Measurements from ENCODE around the gene HSD17B4. TPM values are rescaled to one million over a fixed set of nuclear protein-coding genes. Genes with fewer than 3 reads are reported as not detected.
"Not testable (repeated sequence)": the region's sequence is repeated elsewhere in the genome, so short reads cannot be mapped to it uniquely, and the experiment has no call there.

HSD17B4 gene
- polyA plus RNA-seq, 3 donors from 2014 or later: 52.6 to 108 (median 57.1) TPM

- H3K4me3 Mint-ChIP-seq: no peak overlapping the region
- H3K27ac Mint-ChIP-seq: no peak overlapping the region
- H3K36me3 Mint-ChIP-seq: peaks cover 31 to 57% (median 32%) of the 10 kb centered on the region in 3 donors
- DNase-seq: no peak
- H3K9me3 Mint-ChIP-seq: no peaks in the 10 kb centered on the region
- H3K27me3 Mint-ChIP-seq (ENCODE audit: low read depth in 3 of 3): no peaks in the 10 kb centered on the region
- H3K4me1 Mint-ChIP-seq: peaks cover 0 to 2% of the 10 kb centered on the region in 2 donors
These were observed 24.0 kb downstream of the HSD17B4 start for GRCh38 chr5:119476341-119476740.

DNA sequence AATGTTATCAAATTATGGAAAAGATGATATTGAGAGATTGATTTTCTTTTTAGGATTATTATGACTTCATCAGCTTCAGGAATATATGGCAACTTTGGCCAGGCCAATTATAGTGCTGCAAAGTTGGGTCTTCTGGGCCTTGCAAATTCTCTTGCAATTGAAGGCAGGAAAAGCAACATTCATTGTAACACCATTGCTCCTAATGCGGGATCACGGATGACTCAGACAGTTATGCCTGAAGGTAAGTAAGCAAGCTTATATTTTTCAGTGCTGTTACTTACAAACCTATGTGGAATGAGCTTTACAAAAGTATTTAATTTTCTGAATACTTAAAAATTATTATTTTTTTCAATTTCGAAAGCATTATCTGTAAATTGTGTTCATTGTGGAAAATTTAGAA is 26.5 kb downstream of the HSD17B4 start:
- no peak overlapping the region for H3K4me3 Mint-ChIP-seq
- no peak for DNase-seq
- no peak overlapping the region for H3K27ac Mint-ChIP-seq
- no peaks in the 10 kb centered on the region for H3K9me3 Mint-ChIP-seq
- no peaks in the 10 kb centered on the region for H3K27me3 Mint-ChIP-seq (ENCODE audit: low read depth in 3 of 3)
- no peaks in the 10 kb centered on the region for H3K4me1 Mint-ChIP-seq
- peaks cover 33 to 62% (median 46%) of the 10 kb centered on the region in 3 donors for H3K36me3 Mint-ChIP-seq

GRCh38 chr5:119480629-119481028 is 28.3 kb downstream of the HSD17B4 start:
- H3K4me3 Mint-ChIP-seq; H3K27me3 Mint-ChIP-seq (ENCODE audit: low read depth in 3 of 3); H3K4me1 Mint-ChIP-seq; H3K9me3 Mint-ChIP-seq; H3K27ac Mint-ChIP-seq; DNase-seq: not testable (repeated sequence)
- H3K36me3 Mint-ChIP-seq: peaks cover 34 to 62% (median 51%) of the 10 kb centered on the region in 3 donors

- no peak for DNase-seq
- Mint-ChIP-seq H3K4me3 (no peak overlapping the region), H3K27me3 (ENCODE audit: low read depth in 3 of 3) (no peaks in the 10 kb centered on the region), H3K27ac (no peak overlapping the region), H3K4me1 (no peaks in the 10 kb centered on the region), H3K9me3 (no peaks in the 10 kb centered on the region), H3K36me3 (peaks cover 31 to 44% (median 40%) of the 10 kb centered on the region in 3 donors)
These were observed 30.9 kb downstream of the HSD17B4 start for GRCh38 chr5:119483155-119483554.

- H3K4me3 Mint-ChIP-seq: no peak overlapping the region
- no peak for DNase-seq
- no peaks in the 10 kb centered on the region for H3K4me1 Mint-ChIP-seq
- no peak overlapping the region for H3K27ac Mint-ChIP-seq
- no peaks in the 10 kb centered on the region for H3K9me3 Mint-ChIP-seq
- peaks cover 29 to 37% (median 29%) of the 10 kb centered on the region in 3 donors for H3K36me3 Mint-ChIP-seq
- no peaks in the 10 kb centered on the region for H3K27me3 Mint-ChIP-seq (ENCODE audit: low read depth in 3 of 3)
These were observed 32.6 kb downstream of the HSD17B4 start for GRCh38 chr5:119484884-119485283.

DNA sequence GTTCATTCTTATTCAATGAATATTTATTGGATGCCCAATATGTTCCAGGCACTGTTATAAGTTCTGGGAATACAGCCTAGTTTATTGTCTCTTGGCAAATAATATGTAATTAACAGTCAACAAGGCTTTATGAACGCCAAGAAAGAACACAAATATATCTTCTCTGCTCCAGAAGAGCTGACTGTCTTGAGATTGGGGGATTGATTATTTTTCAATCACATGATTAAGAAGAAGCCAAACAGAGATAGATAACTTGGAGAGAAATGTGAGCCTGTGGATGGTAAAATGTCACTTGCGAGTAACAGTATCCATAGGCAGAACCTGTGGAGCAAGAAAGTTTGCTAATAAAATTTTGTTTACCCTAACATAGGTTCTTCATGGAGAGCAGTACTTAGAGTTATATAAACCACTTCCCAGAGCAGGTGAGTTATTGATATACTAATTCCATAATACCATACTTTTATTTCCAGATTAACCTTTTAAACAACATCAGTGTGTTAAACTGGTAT is 49.4 kb downstream of the HSD17B4 start:
- Mint-ChIP-seq H3K4me1 (no peaks in the 10 kb centered on the region), H3K27ac (no peak overlapping the region), H3K4me3 (no peak overlapping the region), H3K36me3 (peaks cover 28 to 50% (median 41%) of the 10 kb centered on the region in 3 donors), H3K27me3 (ENCODE audit: low read depth in 3 of 3) (no peaks in the 10 kb centered on the region), H3K9me3 (peaks cover 0 to 15% (median 6%) of the 10 kb centered on the region in 6 donors)
- DNase-seq: no peak

- H3K4me1 Mint-ChIP-seq; H3K4me3 Mint-ChIP-seq; H3K27me3 Mint-ChIP-seq (ENCODE audit: low read depth in 3 of 3); DNase-seq; H3K27ac Mint-ChIP-seq: not testable (repeated sequence)
- peaks cover 43 to 59% (median 50%) of the 10 kb centered on the region in 3 donors for H3K36me3 Mint-ChIP-seq
- H3K9me3 Mint-ChIP-seq: peaks cover 0 to 15% (median 6%) of the 10 kb centered on the region in 6 donors
These were observed 51.6 kb downstream of the HSD17B4 start for GRCh38 chr5:119503939-119504338.

DNA sequence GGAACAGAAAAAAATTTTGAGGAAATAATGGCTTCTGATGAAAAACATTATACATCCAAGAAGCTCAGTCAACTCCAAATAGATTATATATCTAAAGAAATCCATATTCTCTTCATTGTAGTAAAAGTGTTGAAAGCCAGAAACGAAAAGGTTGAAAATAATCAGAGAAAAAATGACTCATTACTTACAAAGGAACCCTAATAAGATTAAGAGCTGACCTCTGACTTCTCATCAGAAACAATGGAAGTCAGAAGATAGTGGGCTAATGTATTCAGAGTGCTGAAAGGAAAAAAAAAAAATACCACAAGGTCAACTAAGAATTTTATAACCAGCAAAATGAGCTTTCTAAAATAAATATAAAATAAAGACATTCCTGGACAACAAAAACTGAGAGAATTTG is 60.0 kb downstream of the HSD17B4 start:
- Mint-ChIP-seq H3K4me3 (no peak overlapping the region), H3K27ac (no peak overlapping the region), H3K9me3 (peaks cover 0 to 2% (median 0%) of the 10 kb centered on the region in 6 donors), H3K27me3 (ENCODE audit: low read depth in 3 of 3) (no peaks in the 10 kb centered on the region), H3K36me3 (peaks cover 55 to 66% (median 61%) of the 10 kb centered on the region in 3 donors), H3K4me1 (no peaks in the 10 kb centered on the region)
- no peak for DNase-seq

GRCh38 chr5:119515192-119515591 is 62.9 kb downstream of the HSD17B4 start:
- H3K4me1 Mint-ChIP-seq: no peaks in the 10 kb centered on the region
- H3K4me3 Mint-ChIP-seq: no peak overlapping the region
- no peak overlapping the region for H3K27ac Mint-ChIP-seq
- no peak for DNase-seq
- peaks cover 0 to 2% (median 0%) of the 10 kb centered on the region in 6 donors for H3K9me3 Mint-ChIP-seq
- H3K27me3 Mint-ChIP-seq (ENCODE audit: low read depth in 3 of 3): no peaks in the 10 kb centered on the region
- peaks cover 44 to 62% (median 52%) of the 10 kb centered on the region in 3 donors for H3K36me3 Mint-ChIP-seq

DNA sequence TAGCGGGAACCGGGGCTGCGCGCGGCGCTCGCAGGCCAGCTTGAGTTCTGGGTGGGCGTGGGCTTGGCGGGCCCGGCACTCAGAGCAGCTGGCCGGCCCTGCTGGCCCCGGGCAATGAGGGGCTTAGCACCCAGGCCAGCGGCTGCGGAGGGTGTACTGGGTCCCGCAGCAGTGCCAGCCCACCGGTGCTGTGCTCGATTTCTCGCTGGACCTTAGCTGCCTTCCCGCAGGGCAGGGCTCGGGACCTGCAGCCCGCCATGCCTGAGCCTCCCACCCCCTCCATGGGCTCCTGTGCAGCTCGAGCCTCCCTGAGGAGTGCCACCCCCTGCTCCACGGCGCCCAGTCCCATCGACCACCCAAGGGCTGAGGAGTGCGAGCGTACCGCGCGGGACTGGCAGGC is 64.8 kb downstream of the HSD17B4 start:
- H3K4me1 Mint-ChIP-seq; H3K27ac Mint-ChIP-seq; DNase-seq; H3K4me3 Mint-ChIP-seq; H3K9me3 Mint-ChIP-seq; H3K27me3 Mint-ChIP-seq (ENCODE audit: low read depth in 3 of 3): not testable (repeated sequence)
- peaks cover 29 to 59% (median 52%) of the 10 kb centered on the region in 3 donors for H3K36me3 Mint-ChIP-seq

DNA sequence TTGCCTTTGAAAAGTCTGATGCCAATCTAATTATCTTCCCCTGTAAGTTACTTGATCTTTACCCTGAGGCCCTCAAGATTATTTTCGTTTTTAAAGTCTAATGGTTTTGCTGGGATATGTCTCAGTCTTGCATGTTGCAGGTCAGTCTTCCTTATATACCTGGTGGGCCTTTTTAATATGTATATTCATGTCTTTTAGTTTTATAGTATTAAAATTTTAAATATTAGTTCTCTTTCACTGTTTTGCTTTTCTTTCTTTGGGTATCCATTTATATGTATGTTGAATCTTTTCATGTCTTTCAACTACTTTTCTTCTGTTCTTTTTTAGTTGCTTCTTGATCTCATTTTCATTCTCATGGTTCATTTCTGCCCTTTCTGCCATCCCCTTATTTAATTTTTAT is 68.9 kb downstream of the HSD17B4 start:
- Mint-ChIP-seq H3K27me3 (ENCODE audit: low read depth in 3 of 3) (peaks cover 0 to 2% (median 0%) of the 10 kb centered on the region in 3 donors), H3K9me3 (no peaks in the 10 kb centered on the region), H3K4me1 (no peaks in the 10 kb centered on the region), H3K36me3 (peaks cover 20 to 47% (median 45%) of the 10 kb centered on the region in 3 donors), H3K4me3 (no peak overlapping the region), H3K27ac (no peak overlapping the region)
- no peak for DNase-seq

DNA sequence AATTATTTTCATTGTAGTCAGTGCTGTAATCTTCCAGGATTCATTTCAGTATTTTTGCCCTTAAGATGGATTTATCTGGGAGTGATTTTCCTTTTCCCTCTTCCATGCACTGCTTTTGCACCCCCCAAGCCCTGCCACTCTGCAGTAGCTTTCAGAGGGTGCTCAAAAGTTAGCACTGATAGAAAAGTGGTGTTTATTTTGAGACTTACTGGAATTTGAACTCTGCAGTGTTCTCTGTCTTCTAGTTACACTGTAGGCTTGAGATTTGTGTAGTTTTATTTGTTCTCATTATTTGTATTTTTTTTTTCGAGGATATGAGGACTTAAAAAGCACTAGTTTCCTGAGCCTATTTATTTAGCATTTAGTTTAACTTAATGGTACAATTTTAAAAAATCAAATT is 70.5 kb downstream of the HSD17B4 start:
- Mint-ChIP-seq H3K27ac (no peak overlapping the region), H3K4me1 (no peaks in the 10 kb centered on the region), H3K36me3 (peaks cover 18 to 49% (median 39%) of the 10 kb centered on the region in 3 donors), H3K27me3 (ENCODE audit: low read depth in 3 of 3) (peaks cover 0 to 2% (median 0%) of the 10 kb centered on the region in 3 donors), H3K4me3 (no peak overlapping the region), H3K9me3 (no peaks in the 10 kb centered on the region)
- DNase-seq: no peak

GRCh38 chr5:119524485-119524884 is 72.2 kb downstream of the HSD17B4 start:
- Mint-ChIP-seq H3K27me3 (ENCODE audit: low read depth in 3 of 3) (peaks cover 0 to 2% (median 0%) of the 10 kb centered on the region in 3 donors), H3K9me3 (no peaks in the 10 kb centered on the region), H3K36me3 (peaks cover 12 to 47% (median 36%) of the 10 kb centered on the region in 3 donors), H3K27ac (no peak overlapping the region), H3K4me1 (no peaks in the 10 kb centered on the region), H3K4me3 (no peak overlapping the region)
- DNase-seq: no peak

- no peak for DNase-seq
- H3K4me3 Mint-ChIP-seq: no peak overlapping the region
- H3K4me1 Mint-ChIP-seq: no peaks in the 10 kb centered on the region
- peaks cover 0 to 2% (median 0%) of the 10 kb centered on the region in 3 donors for H3K27me3 Mint-ChIP-seq (ENCODE audit: low read depth in 3 of 3)
- H3K36me3 Mint-ChIP-seq: peaks cover 17 to 42% (median 19%) of the 10 kb centered on the region in 3 donors
- H3K9me3 Mint-ChIP-seq: no peaks in the 10 kb centered on the region
- H3K27ac Mint-ChIP-seq: no peak overlapping the region
These were observed 75.1 kb downstream of the HSD17B4 start for GRCh38 chr5:119527351-119527750.

DNA sequence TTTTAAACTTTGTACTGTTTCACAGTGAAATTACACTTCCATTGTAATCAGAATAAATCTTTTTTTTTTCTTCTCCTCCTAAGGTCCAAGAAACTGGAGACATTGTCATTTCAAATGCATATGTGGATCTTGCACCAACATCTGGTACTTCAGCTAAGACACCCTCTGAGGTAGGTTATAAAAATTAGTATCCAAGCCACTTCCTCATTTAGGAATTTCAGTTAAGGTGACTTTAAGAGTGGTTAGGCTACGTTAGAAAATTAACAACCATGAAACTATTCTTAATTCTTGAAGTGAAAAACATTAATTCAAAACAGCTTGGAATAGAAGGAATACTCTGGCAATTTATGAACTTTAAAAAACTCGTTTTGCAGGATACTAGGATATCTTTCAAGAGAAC is 77.5 kb downstream of the HSD17B4 start:
- Mint-ChIP-seq H3K9me3 (no peaks in the 10 kb centered on the region), H3K4me3 (no peak overlapping the region), H3K4me1 (no peaks in the 10 kb centered on the region), H3K27ac (no peak overlapping the region), H3K36me3 (peaks cover 21 to 49% (median 23%) of the 10 kb centered on the region in 3 donors), H3K27me3 (ENCODE audit: low read depth in 3 of 3) (no peaks in the 10 kb centered on the region)
- no peak for DNase-seq
